Mammary epithelial cell (primary cell): ENCODE data around the gene PACSIN2.

Experiments
- CTCF ChIP-seq, 2 donors: IDR thresholded peaks in 1 of 2; conservative IDR thresholded peaks in 1 of 2; 2 replicates each; pipeline ENCODE4 v1.5.1; 2011 to 2012; ENCODE audit warnings: inconsistent platforms in 2 of 2, low read length in 2 of 2, mild to moderate bottlenecking in 2 of 2, control low read depth in 1 of 2, low read depth in 1 of 2; ENCODE audit not compliant: insufficient read depth in 1 of 2; ENCODE audit errors: extremely low read depth in 1 of 2
- EZH2 ChIP-seq: IDR thresholded peaks from 2 replicates; pipeline ENCODE4 v1.6.1; 2012; ENCODE audit warnings: low read length, inconsistent platforms, borderline replicate concordance

GRCh38 chr22:42943981-42944380 is 71.0 kb downstream of the PACSIN2 start:
- TF ChIP-seq CTCF (conservative IDR thresholded peaks at IDR 0.05 in 1 of 2, IDR thresholded peaks at IDR 0.05 in 1 of 2; ENCODE audit: extremely low read depth in 1 of 2, insufficient read depth in 1 of 2, low read depth in 1 of 2, low read length in 2 of 2) (no peak), EZH2 (no peak)
